Retinal pigment epithelial cell (primary cell): ENCODE results near the gene TRAPPC12.

Experiments used
- DNase-seq: peaks from one replicate; pipeline ENCODE4 v3.0.0-alpha.2; 2010; ENCODE audit warnings: low read depth
- H3K4me3 ChIP-seq: 2 replicates; pipeline ENCODE4 v1.5.1; 2011; ENCODE audit warnings: mild to moderate bottlenecking, low read length, control low read depth, moderate library complexity
- CTCF ChIP-seq: conservative IDR thresholded peaks from 2 replicates; pipeline ENCODE4 v1.5.1; 2011; ENCODE audit warnings: low read depth, low read length, control low read depth, inconsistent platforms

The TRAPPC12 gene

GRCh38 chr2:3487028-3487425, 107.5 kb downstream of the TRAPPC12 start:
- DNase-seq: no peak
- TF ChIP-seq CTCF: no peak

DNA sequence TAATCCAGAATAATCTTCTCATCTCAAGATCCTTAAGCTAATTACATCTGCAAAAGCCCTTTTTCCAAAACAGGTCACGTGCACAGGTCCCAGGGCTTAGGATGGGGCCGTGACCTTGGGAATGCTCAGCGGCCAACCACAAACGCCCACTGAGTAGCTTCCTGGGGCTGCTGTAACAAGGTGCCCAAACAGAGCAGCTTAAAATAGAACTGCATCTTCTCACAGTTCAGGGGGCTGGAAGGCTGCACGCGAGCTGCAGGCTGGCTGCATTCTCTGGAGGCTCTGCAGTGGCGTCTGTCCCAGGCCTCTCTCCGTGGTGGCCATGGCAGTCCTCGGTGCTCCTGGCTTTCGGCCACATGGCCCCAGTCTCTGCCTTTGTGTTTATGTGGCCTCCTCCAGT, 107.9 kb downstream of the TRAPPC12 start:
- TF ChIP-seq CTCF: no peak
- DNase-seq: no peak
- H3K4me3 ChIP-seq: no peak overlapping the region

More at GRCh38 chr2:3487028-3487425, 107.5 kb downstream of the TRAPPC12 start:
- H3K4me3 ChIP-seq: no peak overlapping the region

- no peak for DNase-seq
- H3K4me3 ChIP-seq: no peak overlapping the region
- no peak for TF ChIP-seq CTCF
Measured at GRCh38 chr2:3488061-3488531, 108.6 kb downstream of the TRAPPC12 start.

GRCh38 chr2:3488855-3489763, 109.6 kb downstream of the TRAPPC12 start:
- no peak overlapping the region for H3K4me3 ChIP-seq
- no peak for DNase-seq
- TF ChIP-seq CTCF: no peak

- TF ChIP-seq CTCF: no peak
Measured at GRCh38 chr2:3489764-3490115, 110.2 kb downstream of the TRAPPC12 start.

DNA sequence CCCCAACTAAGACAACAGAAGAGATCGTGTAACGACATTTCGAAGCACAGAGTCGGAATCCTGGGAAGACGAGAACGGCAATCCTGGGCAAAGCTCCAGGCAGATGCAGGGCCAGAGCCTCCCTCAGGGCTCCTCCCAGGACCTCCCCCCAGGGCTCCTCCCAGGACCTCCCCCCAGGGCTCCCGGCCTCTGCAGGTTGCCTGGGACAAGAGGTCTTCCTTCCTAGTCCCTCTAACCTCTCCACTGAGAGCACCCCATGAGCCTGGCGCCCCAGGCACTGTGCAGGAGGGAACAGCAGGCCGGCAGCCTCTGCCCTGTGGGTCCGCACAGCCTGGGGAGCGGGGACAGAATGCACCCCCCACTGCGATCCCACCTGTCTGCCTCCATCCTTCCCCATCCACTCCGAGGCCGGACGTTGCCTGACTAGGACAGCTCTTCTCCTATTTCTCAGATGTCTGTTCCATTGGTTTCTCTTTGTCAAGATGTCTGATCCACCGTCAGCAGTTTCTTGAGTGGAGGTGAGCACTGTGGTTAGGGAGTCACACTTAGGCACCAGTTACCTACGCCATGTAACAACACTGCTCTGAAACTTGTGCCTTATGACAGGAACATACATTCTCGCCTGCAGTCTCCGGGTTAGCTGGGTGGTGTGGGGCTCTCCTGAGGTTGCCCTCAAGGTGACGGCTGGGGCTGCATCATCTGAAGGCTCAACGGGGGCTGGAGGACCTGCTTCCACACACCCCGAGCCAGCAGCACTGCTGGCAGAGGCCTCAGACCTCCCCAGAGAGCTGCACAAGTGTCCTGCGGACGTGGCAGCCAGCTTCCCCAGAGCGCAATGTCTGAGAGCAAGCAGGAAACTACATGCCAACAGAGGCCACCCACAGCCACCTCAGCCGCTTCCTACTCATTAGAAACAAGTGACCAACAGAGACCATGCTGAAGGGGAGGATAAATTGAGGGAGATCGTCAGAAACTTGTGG, 111.0 kb downstream of the TRAPPC12 start:
- DNase-seq: no peak
- no peak overlapping the region for H3K4me3 ChIP-seq
- TF ChIP-seq CTCF: no peak

More at GRCh38 chr2:3489764-3490115, 110.2 kb downstream of the TRAPPC12 start:
- no peak for DNase-seq
- H3K4me3 ChIP-seq: no peak overlapping the region
